ENCODE measurements around the gene TFDP2.
"Not testable (repeated sequence)": the region's sequence is repeated elsewhere in the genome, so short reads cannot be mapped to it uniquely, and the experiment has no call there.

TFDP2 gene

GRCh38 chr3:142022381-142022780, 127.0 kb downstream of the TFDP2 start:
- no peak for DNase-seq (ENCODE audit: low read depth in 2 of 3, low spot score in 1 of 3)

- DNase-seq (ENCODE audit: low read depth in 2 of 3, low spot score in 1 of 3), result no peak
Observed at GRCh38 chr3:142021127-142021526, 128.2 kb downstream of the TFDP2 start.

DNA sequence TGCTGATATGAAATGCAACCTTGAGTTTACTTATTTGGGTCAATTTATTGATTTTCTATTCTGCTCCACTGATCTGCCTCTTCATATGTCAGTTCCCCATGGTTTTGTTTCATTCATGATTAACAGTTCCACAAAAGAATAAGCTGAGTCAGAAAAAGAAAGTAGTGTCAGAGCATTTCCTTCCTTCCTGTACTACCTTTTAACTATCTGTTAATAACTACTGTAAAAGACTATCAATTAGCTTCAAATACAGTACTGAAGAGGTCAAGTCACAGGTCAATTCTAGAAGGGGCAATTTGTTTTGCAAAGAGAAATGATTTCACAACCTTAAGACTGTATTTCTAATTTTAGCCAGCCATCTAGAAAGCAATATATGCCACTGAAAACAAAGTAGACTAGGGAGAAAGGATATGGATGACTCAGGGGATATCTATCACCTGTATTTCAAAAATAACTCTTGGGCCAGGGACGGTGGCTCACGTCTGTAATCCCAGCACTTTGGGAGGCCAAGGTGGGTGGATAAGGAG, 129.5 kb downstream of the TFDP2 start:
- DNase-seq (ENCODE audit: low read depth in 2 of 3, low spot score in 1 of 3), result no peak

DNA sequence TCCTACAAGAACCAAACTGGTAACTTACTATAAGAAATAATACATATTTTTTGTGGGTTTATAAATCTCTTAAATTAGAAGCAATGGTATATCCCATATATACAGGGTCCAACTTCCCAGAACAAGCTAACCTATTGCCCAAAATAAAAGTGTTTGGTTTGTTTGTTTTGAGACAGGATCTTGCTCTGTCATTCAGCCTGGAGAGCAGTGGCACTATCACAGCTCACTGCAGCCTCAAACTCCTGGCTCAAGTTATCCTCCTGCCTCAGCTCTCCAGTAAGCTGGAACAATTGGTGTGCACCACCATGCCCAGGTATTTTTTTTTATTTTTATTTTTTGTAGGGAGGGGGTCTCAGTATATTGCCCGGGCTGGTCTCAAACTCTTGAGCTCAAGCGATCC, 135.4 kb downstream of the TFDP2 start:
- no peak for DNase-seq (ENCODE audit: low read depth in 2 of 3, low spot score in 1 of 3)

DNA sequence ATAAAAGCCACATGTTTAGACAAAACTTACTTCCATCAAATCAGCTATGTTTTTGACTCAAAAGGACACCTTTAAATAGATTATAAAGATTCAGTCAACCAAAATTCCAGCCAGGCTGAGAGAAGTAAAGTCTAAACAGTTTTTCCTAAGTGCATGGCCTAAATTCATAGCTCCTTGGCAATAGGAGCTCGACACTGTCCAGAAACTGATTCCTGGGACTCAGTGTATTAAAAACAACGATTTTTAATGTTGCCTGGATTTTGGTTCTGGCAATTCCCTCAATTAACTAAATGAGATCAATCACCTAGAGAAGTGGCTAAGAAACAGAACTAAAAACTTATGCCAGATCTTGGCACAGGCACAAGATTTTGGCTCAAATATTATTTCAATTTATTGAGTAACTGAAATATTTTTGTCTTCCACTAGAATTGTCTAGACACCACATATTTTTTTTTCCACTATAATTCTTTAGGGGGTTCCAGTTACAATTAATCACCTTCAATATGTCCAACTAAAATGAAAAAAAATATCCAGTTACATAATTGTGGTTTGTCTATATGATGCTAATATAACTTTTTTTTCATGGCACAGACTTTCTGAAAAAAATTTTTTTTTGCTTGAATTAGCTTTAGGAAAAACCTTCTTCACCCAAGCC, 135.9 kb downstream of the TFDP2 start:
- no peak for DNase-seq (ENCODE audit: low read depth in 2 of 3, low spot score in 1 of 3)

- DNase-seq (ENCODE audit: low read depth in 2 of 3, low spot score in 1 of 3), result no peak
Observed at GRCh38 chr3:142009029-142009428, 140.3 kb downstream of the TFDP2 start.

DNA sequence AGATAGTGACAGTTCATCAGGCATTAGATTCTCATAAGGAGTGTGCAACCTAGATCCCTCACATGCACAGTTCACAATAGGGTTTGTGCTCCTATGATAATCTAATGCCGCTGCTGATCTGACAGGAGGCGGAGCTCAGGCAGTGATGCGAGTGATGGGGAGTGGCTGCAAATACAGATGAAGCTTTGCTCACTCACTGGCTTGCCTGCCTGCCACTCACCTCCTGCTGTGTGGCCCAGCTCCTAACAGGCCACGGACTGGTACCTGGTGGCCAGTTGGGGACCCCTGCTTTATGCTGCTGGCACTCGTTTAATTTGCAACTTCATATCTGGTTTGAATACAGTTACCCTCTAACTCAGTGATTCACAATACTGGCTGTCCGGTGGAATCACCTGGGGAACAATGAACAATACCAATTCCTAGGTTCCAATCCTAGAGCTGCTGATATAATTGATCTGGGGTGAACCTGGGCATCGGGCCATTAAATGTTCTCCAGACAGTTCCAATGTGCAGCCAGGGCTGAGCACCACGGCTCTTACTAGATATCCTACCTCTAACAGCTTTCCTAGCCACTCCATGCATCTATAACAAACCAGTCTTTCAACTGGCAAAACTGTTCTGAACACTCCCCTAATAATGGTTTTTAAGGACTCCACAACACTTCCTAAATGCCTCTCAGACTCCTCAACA, 141.5 kb downstream of the TFDP2 start:
- no peak for DNase-seq (ENCODE audit: low read depth in 2 of 3, low spot score in 1 of 3)

GRCh38 chr3:142004957-142005356, 144.4 kb downstream of the TFDP2 start:
- DNase-seq (ENCODE audit: low read depth in 2 of 3, low spot score in 1 of 3), result not testable (repeated sequence)

DNA sequence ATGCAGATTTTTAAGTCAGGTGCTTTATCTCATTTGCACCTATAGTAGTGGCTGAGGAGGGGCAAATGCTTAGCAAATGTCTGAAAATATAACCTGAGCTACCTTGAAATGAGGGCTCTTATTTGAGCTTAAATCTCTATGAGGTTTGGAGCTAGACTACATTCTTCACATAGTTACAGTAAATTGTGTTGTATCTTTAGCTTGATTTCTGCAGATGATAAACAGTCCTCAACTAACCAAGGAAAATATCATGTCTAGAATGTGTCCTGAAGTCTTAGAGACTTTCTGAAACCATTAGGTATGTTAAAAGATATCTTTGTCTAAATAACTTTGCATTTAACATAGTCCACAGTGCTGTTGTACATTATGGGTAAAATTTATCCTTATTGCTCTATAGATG, 145.3 kb downstream of the TFDP2 start:
- DNase-seq (ENCODE audit: low read depth in 2 of 3, low spot score in 1 of 3), result no peak

GRCh38 chr3:142003291-142003690, 146.1 kb downstream of the TFDP2 start:
- DNase-seq (ENCODE audit: low read depth in 2 of 3, low spot score in 1 of 3), result no peak

GRCh38 chr3:142000325-142000870, 148.9 kb downstream of the TFDP2 start:
- DNase-seq (ENCODE audit: low read depth in 2 of 3, low spot score in 1 of 3), result no peak

DNA sequence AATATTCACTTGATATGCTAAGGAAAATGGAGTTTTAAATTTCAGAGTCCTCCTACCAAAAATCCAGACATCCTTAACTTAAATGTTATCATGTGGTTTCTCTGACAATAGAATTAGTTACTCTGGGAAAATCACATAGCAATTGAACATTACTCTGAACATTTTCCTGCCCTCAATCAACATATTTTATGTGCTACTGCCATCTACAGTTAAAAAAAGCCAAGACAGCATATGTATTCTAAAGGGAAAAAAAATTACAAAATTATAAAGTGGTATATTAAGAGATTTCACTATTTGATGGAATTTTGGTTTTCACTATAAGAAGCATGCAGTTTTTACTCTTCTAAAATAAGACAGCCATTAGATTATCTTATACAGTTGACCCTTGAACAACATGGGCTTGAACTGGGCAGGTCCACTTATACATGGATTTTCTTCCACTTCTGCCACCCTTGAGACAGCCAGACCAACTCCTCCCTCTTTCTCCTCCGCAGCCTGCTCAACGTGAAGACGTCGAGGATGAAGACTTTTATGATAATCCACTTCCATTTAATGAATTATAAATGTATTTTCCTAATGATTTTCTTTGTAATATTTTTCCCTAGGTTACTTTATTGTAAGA, 150.6 kb downstream of the TFDP2 start:
- no peak for DNase-seq (ENCODE audit: low read depth in 2 of 3, low spot score in 1 of 3)

DNA sequence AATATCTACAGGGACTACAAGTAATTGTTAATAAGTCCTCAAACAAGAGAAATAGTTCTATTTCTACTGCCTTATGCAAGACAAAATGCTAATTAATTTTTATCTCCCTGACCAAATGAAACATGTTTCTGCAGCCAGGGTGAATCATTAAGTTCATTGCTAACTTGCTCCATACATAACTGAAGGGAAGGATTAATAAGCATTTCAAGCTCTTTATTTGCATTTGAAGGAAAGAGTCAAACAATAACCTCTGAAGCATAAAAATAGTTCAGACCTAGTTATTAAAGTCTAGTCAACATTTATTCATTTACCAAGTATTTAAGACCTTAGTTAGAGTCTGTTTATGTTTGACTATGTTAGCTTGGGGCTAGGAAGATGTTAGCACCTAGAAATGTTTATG, 152.9 kb downstream of the TFDP2 start:
- no peak for DNase-seq (ENCODE audit: low read depth in 2 of 3, low spot score in 1 of 3)

DNA sequence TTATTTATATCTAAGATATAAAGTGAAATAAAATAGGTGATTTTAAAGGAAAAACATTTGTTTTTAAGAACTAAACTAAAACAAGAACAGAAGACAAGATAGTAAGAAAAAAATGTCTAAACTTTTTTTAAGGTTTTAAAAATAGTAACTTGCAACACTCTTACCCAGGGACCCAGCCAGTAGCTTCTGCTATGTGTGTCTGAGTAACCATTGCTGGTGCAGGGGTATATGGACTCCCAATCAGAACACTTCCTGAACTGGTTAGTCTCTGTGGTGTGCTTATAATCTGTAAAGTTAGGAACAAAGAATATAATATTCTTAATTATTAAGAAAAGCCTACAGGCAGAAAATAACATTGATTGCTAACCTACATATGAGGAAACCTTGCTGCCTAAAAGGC, 154.5 kb downstream of the TFDP2 start:
- DNase-seq (ENCODE audit: low read depth in 2 of 3, low spot score in 1 of 3), result no peak

GRCh38 chr3:141992512-141992911, 156.8 kb downstream of the TFDP2 start:
- DNase-seq (ENCODE audit: low read depth in 2 of 3, low spot score in 1 of 3), result no peak

DNA sequence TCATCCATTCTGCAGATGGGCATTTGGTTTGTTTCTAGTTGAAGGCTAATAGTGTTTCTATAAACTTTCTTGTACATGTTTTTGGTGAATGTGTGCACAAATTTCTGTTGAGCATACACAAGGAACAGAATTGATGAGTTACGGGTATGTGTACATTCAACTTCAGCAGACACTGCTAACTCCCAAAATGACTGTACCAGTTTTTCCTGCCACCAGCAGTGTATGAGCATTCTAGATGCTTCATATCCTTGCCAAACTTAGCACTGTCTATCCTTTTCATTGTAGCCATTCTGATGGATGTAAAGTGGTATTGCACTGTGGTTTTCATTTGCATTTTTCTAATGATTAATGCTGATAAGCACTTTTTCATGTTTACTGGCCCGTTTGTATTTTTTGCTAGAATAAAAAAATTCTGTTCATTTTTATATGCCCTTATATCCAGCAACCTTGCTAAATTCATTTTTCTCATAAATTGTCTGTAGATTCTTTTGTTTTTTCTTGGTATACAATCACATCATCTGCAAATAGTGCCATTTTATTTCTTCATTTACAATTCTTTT, 162.7 kb downstream of the TFDP2 start:
- DNase-seq (ENCODE audit: low read depth in 2 of 3, low spot score in 1 of 3), result no peak

DNA sequence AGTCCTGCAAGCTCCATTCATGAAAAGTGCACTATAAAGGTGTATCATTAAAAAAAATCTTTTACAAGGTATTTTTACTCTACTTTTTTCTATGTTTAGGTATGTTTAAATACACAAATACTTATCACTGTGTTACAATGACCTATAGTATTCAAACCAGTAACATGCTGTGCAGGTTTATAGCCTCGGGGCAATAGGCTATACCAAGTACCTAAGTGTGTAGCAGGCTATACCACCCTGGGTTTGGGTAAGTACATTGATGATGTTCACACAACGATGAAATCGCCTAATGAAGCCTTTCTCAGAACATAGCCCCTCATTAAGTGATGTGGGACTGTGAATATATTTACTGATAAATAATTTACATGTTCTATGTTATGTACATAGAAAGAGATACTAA, 168.3 kb downstream of the TFDP2 start:
- DNase-seq (ENCODE audit: low read depth in 2 of 3, low spot score in 1 of 3), result no peak

DNA sequence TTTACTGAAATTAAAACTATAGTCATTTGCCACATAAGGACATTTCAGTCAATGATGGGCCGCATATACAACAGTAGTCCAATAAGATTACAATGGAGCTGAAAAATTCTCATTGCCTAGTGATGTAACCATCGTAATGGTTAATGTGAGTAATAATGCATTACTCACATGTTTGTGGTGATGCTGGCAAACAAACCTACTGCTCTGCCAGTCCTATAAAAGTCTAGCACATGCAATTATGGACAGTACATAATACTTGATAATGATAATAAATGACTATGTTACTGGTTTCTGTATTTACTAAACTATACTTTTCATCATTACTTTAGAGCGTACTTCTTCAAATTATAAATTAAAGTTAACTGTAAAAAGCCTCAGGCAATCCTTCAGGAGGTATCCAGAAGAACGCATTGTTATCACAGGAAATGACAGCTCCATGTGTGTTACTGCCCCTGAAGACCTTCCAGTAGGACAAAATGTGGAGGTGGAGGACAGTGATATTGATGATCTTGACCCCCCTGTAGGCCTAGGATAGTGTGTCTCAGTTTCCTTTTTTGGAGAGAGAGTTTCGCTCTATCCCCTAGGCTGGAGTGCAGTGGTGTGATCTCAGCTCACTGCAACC, 170.2 kb downstream of the TFDP2 start:
- no peak for DNase-seq (ENCODE audit: low read depth in 2 of 3, low spot score in 1 of 3)

DNA sequence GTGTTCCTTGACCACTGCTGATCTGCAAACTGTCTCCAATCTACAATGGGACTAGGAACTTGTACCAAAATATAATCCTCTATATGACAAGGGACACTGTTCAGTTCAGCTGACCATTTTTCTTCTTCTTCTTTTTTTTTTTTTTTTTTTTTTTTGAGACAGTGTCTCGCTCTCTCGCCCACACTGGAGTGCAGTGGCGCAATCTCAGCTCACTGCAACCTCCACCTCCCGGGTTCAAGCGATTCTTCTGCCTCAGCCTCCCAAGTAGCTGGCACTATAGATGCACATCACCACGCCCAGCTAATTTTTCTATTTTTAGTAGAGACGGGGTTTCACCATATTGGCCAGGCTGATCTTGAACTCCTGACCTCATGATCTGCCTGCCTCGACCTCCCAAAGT, 174.6 kb downstream of the TFDP2 start:
- not testable (repeated sequence) for DNase-seq (ENCODE audit: low read depth in 2 of 3, low spot score in 1 of 3)

- DNase-seq (ENCODE audit: low read depth in 2 of 3, low spot score in 1 of 3), result no peak
Observed at GRCh38 chr3:141972399-141972798, 176.9 kb downstream of the TFDP2 start.

- no peak for DNase-seq (ENCODE audit: low read depth in 2 of 3, low spot score in 1 of 3)
Observed at GRCh38 chr3:141971571-141971970, 177.8 kb downstream of the TFDP2 start.
